GM10266 (cell line): Measurements from ENCODE around the gene TXNDC16.

Source experiments
- DNase-seq: peaks from one replicate; pipeline ENCODE4 v3.0.0; 2012; ENCODE audit errors: extremely low spot score
- TF ChIP-seq, protein P1 (sequence below): IDR thresholded peaks from 2 replicates; pipeline ENCODE4 v1.5.1; 2012; ENCODE audit warnings: mild to moderate bottlenecking, low read depth; ENCODE audit not compliant: control insufficient read depth, insufficient read depth; ENCODE audit errors: missing control alignments

The TXNDC16 gene

GRCh38 chr14:52553002-52553670 is 831 bp upstream of the TXNDC16 start:
- peak; percentile 57 for DNase-seq
- TF ChIP-seq, protein P1, sequence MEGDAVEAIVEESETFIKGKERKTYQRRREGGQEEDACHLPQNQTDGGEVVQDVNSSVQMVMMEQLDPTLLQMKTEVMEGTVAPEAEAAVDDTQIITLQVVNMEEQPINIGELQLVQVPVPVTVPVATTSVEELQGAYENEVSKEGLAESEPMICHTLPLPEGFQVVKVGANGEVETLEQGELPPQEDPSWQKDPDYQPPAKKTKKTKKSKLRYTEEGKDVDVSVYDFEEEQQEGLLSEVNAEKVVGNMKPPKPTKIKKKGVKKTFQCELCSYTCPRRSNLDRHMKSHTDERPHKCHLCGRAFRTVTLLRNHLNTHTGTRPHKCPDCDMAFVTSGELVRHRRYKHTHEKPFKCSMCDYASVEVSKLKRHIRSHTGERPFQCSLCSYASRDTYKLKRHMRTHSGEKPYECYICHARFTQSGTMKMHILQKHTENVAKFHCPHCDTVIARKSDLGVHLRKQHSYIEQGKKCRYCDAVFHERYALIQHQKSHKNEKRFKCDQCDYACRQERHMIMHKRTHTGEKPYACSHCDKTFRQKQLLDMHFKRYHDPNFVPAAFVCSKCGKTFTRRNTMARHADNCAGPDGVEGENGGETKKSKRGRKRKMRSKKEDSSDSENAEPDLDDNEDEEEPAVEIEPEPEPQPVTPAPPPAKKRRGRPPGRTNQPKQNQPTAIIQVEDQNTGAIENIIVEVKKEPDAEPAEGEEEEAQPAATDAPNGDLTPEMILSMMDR, result no peak

DNA sequence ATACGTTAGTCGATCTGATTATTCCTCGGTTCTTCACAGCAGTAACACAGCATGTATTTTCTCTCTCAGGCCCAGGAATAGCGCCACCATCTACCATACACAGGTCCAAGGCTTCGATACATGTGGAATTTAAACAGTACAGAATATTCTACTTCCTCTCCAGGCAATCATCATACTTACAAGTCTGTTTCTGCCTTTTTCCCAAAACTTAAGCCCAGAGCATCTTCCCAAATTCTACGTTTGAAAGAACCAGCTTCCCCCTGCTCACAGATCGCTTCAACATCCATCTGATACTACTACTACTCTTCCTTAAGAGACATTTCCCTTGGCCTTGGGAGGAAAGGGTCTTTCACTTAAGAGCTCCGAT is 626 bp downstream of the TXNDC16 start:
- peak; percentile 24 for DNase-seq
- TF ChIP-seq, protein P1, result peak; percentile 39

- no peak for DNase-seq
- TF ChIP-seq, protein P1, result no peak
Observed at GRCh38 chr14:52551205-52551604, 1.1 kb downstream of the TXNDC16 start.

GRCh38 chr14:52550661-52551060 is 1.6 kb downstream of the TXNDC16 start:
- no peak for DNase-seq
- TF ChIP-seq, protein P1, result no peak

- DNase-seq, result no peak
- TF ChIP-seq, protein P1, result no peak
Observed at GRCh38 chr14:52547526-52547925, 4.8 kb downstream of the TXNDC16 start.

- TF ChIP-seq, protein P1, result no peak
- DNase-seq, result no peak
Observed at GRCh38 chr14:52547027-52547426, 5.3 kb downstream of the TXNDC16 start.

- DNase-seq, result no peak
- TF ChIP-seq, protein P1, result no peak
Observed at GRCh38 chr14:52546318-52546670, 6.0 kb downstream of the TXNDC16 start.
